Esophagus muscularis mucosa (tissue), 4 donors: ENCODE measurements around the gene SENP7. TPM values are rescaled to one million over a fixed set of nuclear protein-coding genes. Genes with fewer than 3 reads are reported as not detected.

Source experiments
- DNase-seq: peaks from one replicate; pipeline ENCODE4 v3.0.0-alpha.2; 2017; ENCODE audit errors: extremely low spot score
- H3K27ac ChIP-seq, 4 donors: fragments of 200-600 bp; sonication (generic); replicated peaks in 1 of 4; 1 replicate in 3 of 4; 2 replicates in 1 of 4; pipeline ENCODE4 v1.5.1; 2016 to 2019; ENCODE audit warnings: mild to moderate bottlenecking in 1 of 4
- H3K27me3 ChIP-seq, 4 donors: fragments of 200-600 bp; sonication (generic); one replicate each; pipeline versions ENCODE4 v1.5.1 to v1.6.0; 2016 to 2019
- H3K36me3 ChIP-seq, 4 donors: fragments of 200-600 bp; sonication (generic); one replicate each; pipeline ENCODE4 v1.5.1; 2016 to 2019
- H3K4me1 ChIP-seq, 4 donors: fragments of 200-600 bp; sonication (generic); one replicate each; pipeline ENCODE4 v1.5.1; 2016 to 2019
- H3K4me3 ChIP-seq, 4 donors: fragments of 200-600 bp; sonication (generic); 1 replicate in 2 of 4; 2 replicates in 2 of 4; pipeline ENCODE4 v1.5.1; 2016 to 2019; ENCODE audit warnings: mild to moderate bottlenecking in 4 of 4, moderate library complexity in 1 of 4
- H3K9me3 ChIP-seq, 4 donors: fragments of 200-600 bp; sonication (generic); 1 replicate in 3 of 4; 2 replicates in 1 of 4; pipeline ENCODE4 v1.5.1; 2016 to 2019
- EP300 ChIP-seq: sonication (generic); formaldehyde crosslinking; IDR thresholded peaks from one replicate; pipeline ENCODE4 v1.6.1; 2017; ENCODE audit warnings: antibody characterized with exemption
- POLR2A ChIP-seq: fragments of 450-650 bp; IDR thresholded peaks from one replicate; pipeline ENCODE4 v1.6.1; 2017; ENCODE audit warnings: antibody characterized with exemption, moderate library complexity, mild to moderate bottlenecking, low read depth
- POLR2AphosphoS5 ChIP-seq, 2 donors: sonication (generic); formaldehyde crosslinking; IDR thresholded peaks; one replicate each; pipeline ENCODE4 v1.6.1; 2017; ENCODE audit warnings: antibody characterized with exemption in 2 of 2
- WGBS: methylation state at CpG from one replicate; pipeline ENCODE4 v1.1.5; 2018; 5-methylcytosine and 5-hydroxymethylcytosine counted together
- intact Hi-C: fragments of 100-400 bp; cut with DNase I; formaldehyde crosslinking; loops from one replicate; pipeline ENCODE4 v1.15.1; 2023
- total RNA-seq, 4 donors: library from RNA; depleted of rRNA; stranded (reverse); fragments of >200 nt; gene quantifications; one replicate each; pipeline versions ENCODE4 v1.1.0 to v1.2.1, GENCODE V29; 2016
- TF ChIP-seq, protein P1 (sequence below), 3 experiments: fragments of 200-600 bp in 2 of 3; fragments of 450-650 bp in 1 of 3; sonication (generic) in 2 of 3; IDR thresholded peaks; one replicate each; pipeline ENCODE4 v1.5.1; 2017 to 2019; ENCODE audit warnings: antibody characterized with exemption in 3 of 3, mild to moderate bottlenecking in 2 of 3, moderate library complexity in 1 of 3

Gene SENP7
- total RNA-seq, 4 donors from 2014 or later = 13.7 to 23.3 (median 15.9) TPM

DNA sequence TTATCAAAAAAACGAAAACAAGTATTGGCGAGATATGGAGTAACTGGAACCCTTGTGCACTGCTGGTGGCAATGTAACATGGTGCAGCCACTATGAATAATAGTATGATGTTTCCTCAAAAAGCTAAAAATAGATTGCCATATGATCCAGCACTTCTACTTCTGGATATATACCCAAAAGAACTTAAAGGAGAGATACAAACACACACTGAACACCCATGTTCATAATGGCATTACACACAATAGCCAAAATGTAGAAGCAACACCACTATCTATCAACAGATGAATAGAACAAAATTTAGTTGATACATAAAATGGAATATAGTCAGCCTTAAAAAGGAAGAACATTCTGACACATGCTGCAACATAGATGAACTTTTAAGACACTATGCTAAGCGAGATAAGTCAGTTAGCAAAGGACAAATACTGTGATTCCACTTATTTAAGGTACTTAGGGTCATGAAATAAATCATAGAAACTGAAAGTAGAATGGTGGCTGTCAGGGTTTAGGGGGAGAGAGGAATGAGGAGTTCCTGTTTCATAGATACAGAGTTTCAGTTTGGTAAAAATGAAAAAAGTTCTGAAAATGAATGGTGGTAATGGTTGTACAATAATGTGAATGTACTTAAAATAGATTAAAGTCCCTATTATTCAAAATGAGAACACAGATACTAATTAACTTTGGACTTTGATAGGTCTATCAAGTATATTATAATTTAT, 133.2 kb downstream of the SENP7 start:
- WGBS = 84% methylated on average over 3 of the region's 3 CpGs
- TF ChIP-seq EP300 (no peak), POLR2A (no peak), POLR2AphosphoS5 (IDR thresholded peaks at IDR 0.05) (no peak)
- TF ChIP-seq, protein P1, sequence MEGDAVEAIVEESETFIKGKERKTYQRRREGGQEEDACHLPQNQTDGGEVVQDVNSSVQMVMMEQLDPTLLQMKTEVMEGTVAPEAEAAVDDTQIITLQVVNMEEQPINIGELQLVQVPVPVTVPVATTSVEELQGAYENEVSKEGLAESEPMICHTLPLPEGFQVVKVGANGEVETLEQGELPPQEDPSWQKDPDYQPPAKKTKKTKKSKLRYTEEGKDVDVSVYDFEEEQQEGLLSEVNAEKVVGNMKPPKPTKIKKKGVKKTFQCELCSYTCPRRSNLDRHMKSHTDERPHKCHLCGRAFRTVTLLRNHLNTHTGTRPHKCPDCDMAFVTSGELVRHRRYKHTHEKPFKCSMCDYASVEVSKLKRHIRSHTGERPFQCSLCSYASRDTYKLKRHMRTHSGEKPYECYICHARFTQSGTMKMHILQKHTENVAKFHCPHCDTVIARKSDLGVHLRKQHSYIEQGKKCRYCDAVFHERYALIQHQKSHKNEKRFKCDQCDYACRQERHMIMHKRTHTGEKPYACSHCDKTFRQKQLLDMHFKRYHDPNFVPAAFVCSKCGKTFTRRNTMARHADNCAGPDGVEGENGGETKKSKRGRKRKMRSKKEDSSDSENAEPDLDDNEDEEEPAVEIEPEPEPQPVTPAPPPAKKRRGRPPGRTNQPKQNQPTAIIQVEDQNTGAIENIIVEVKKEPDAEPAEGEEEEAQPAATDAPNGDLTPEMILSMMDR (IDR thresholded peaks at IDR 0.05) = no peak
- Histone ChIP-seq H3K9me3 (peaks cover 0 to 6% (median 2%) of the 10 kb centered on the region in 4 donors), H3K27ac (no peak overlapping the region), H3K36me3 (peaks cover 0 to 5% (median 0%) of the 10 kb centered on the region in 4 donors), H3K27me3 (no peaks in the 10 kb centered on the region), H3K4me3 (no peak overlapping the region), H3K4me1 (peaks cover 26 to 37% (median 31%) of the 10 kb centered on the region in 4 donors)
- intact Hi-C loops = no loop called here
- DNase-seq = no peak

DNA sequence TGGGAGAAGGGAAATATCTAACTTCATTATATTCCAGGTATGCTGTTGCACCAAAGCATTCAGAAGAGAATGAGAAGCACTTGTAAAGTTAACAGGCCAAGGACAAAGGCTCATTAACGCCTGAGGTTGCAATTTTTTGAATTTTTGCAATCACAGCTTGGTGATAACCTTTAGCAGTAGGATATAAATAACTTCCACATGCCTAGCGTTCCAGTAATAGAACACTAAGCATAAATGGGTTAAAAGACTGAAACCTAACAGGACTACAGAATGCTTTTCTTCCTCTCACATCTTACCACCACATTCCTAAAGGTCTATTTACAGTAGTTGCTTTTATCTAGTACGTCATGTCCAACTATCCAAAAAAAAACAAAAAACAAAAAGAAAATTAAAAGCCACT, 135.2 kb downstream of the SENP7 start:
- H3K27me3 ChIP-seq = no peaks in the 10 kb centered on the region
- 50% methylated on average over 3 of the region's 3 CpGs for WGBS
- peaks cover 20 to 27% (median 24%) of the 10 kb centered on the region in 4 donors for H3K4me1 ChIP-seq
- TF ChIP-seq POLR2A = no peak
- TF ChIP-seq POLR2AphosphoS5 (IDR thresholded peaks at IDR 0.05) = no peak
- TF ChIP-seq, protein P1 (IDR thresholded peaks at IDR 0.05) = no peak
- no peak for TF ChIP-seq EP300
- intact Hi-C loops = no loop called here
- no peak overlapping the region for H3K27ac ChIP-seq
- DNase-seq = no peak
- no peaks in the 10 kb centered on the region for H3K36me3 ChIP-seq
- H3K4me3 ChIP-seq = no peak overlapping the region
- peaks cover 0 to 6% (median 2%) of the 10 kb centered on the region in 4 donors for H3K9me3 ChIP-seq

DNA sequence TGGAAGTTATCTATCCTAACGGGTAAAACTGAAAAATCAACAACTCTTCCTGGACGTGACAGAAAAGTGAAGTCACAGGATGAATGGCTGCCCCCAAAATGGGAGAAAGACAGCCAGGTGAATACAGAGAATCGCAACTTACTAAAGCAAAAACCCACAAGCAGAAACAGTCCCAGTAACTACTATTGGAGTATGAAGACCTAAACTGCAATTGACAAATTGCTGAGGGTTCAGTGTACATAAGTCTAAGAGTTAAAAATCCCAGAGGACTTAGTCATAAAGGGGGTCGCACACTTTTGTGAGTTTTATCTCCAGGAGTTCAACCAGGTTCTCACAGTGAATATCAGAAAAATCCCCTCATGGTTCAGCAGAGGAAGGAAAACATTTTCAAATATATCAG, 135.8 kb downstream of the SENP7 start:
- WGBS = 82% methylated on average over 4 of the region's 4 CpGs
- H3K4me3 ChIP-seq = no peak overlapping the region
- no peaks in the 10 kb centered on the region for H3K27me3 ChIP-seq
- TF ChIP-seq, protein P1 (IDR thresholded peaks at IDR 0.05) = no peak
- TF ChIP-seq POLR2AphosphoS5 (IDR thresholded peaks at IDR 0.05) (no peak), EP300 (no peak), POLR2A (no peak)
- DNase-seq = no peak
- intact Hi-C loops = no loop called here
- H3K36me3 ChIP-seq = no peaks in the 10 kb centered on the region
- no peak overlapping the region for H3K27ac ChIP-seq
- H3K9me3 ChIP-seq = peaks cover 0 to 6% (median 2%) of the 10 kb centered on the region in 4 donors
- H3K4me1 ChIP-seq = peaks cover 15 to 22% (median 21%) of the 10 kb centered on the region in 4 donors

DNA sequence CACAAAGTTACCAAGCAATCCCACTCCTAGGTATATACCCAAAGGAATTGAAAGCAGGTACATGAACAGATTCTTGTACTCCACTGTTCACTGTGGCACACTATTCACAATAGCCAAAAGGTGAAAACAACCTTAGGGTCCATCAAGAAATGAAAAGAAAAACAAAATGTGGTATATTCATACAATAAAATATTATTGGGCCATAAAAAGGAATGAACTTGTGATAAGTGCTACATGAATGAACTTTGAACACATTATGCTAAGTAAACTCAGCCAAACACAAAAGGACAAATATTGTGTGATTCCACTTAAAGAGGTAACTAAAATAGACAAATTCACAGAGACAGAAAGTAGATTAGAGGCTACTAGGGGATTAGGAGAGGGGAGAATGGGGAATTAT, 137.4 kb downstream of the SENP7 start:
- no peak for DNase-seq
- intact Hi-C loops = no loop called here
- no peak overlapping the region for H3K27ac ChIP-seq
- peaks cover 0 to 8% (median 2%) of the 10 kb centered on the region in 4 donors for H3K36me3 ChIP-seq
- no peak overlapping the region for H3K4me3 ChIP-seq
- peaks cover 12 to 17% (median 15%) of the 10 kb centered on the region in 4 donors for H3K4me1 ChIP-seq
- peaks cover 0 to 6% (median 2%) of the 10 kb centered on the region in 4 donors for H3K9me3 ChIP-seq
- no peaks in the 10 kb centered on the region for H3K27me3 ChIP-seq
- TF ChIP-seq, protein P1 (IDR thresholded peaks at IDR 0.05) = no peak
- TF ChIP-seq EP300 = no peak
- TF ChIP-seq POLR2AphosphoS5 (IDR thresholded peaks at IDR 0.05) = no peak
- no peak for TF ChIP-seq POLR2A
